ENCODE measurements around the gene SYT1. TPM values are rescaled to one million over a fixed set of nuclear protein-coding genes. Genes with fewer than 3 reads are reported as not detected.

Gene SYT1
- total RNA-seq, 1 donor from 2014 or later: 0.59 TPM

DNA sequence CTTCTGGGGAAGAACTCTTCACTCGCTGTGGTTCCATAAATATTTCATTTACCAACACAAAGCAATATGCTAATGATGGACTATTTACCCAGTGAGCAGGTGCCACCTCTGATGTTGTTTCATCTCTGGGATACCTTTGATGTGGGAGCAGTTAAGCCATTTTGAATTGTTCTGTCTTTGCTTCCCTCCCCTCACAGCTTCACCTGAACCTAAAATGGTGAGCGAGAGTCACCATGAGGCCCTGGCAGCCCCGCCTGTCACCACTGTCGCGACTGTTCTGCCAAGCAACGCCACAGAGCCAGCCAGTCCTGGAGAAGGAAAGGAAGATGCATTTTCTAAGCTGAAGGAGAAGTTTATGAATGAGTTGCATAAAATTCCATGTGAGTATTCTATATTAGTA lies 352.7 kb downstream of the SYT1 start:
- no peak overlapping the region for H3K27ac Mint-ChIP-seq (ENCODE audit: unreplicated experiment)
- DNase-seq (ENCODE audit: extremely low spot score, unreplicated experiment): no peak
- H3K36me3 Mint-ChIP-seq (ENCODE audit: unreplicated experiment): no peaks in the 10 kb centered on the region
- H3K4me1 Mint-ChIP-seq (ENCODE audit: unreplicated experiment): no peaks in the 10 kb centered on the region
- H3K4me3 Mint-ChIP-seq (ENCODE audit: unreplicated experiment): no peak overlapping the region
- TF ChIP-seq, protein P1, sequence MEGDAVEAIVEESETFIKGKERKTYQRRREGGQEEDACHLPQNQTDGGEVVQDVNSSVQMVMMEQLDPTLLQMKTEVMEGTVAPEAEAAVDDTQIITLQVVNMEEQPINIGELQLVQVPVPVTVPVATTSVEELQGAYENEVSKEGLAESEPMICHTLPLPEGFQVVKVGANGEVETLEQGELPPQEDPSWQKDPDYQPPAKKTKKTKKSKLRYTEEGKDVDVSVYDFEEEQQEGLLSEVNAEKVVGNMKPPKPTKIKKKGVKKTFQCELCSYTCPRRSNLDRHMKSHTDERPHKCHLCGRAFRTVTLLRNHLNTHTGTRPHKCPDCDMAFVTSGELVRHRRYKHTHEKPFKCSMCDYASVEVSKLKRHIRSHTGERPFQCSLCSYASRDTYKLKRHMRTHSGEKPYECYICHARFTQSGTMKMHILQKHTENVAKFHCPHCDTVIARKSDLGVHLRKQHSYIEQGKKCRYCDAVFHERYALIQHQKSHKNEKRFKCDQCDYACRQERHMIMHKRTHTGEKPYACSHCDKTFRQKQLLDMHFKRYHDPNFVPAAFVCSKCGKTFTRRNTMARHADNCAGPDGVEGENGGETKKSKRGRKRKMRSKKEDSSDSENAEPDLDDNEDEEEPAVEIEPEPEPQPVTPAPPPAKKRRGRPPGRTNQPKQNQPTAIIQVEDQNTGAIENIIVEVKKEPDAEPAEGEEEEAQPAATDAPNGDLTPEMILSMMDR (IDR thresholded peaks at IDR 0.05): no peak
- H3K27me3 Mint-ChIP-seq (ENCODE audit: unreplicated experiment): peaks cover 12% of the 10 kb centered on the region
- H3K9me3 Mint-ChIP-seq (ENCODE audit: unreplicated experiment): peaks cover 18% of the 10 kb centered on the region

DNA sequence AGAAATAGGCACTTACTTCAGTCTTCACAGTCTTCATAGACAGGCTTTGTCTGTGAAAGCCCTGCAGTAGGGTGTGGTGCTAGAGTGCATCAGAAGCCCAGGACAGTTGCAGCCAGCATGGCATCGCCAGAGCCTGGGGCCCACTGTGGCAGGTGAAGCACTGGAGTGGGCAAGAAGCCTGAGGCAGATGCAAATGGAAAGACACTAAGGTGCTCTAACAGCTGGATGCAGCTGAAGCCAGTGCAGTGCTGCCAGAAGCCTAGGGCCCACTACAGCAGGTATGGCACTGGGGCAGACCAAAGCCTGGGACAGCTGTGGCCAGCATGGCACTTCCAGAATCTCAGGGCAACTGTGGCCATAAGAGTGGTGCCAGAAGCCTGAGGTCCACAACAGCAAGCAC lies 358.6 kb downstream of the SYT1 start:
- TF ChIP-seq, protein P1 (IDR thresholded peaks at IDR 0.05): no peak
- Mint-ChIP-seq H3K27me3 (ENCODE audit: unreplicated experiment) (peaks cover 17% of the 10 kb centered on the region), H3K9me3 (ENCODE audit: unreplicated experiment) (peaks cover 24% of the 10 kb centered on the region), H3K36me3 (ENCODE audit: unreplicated experiment) (no peaks in the 10 kb centered on the region), H3K4me3 (ENCODE audit: unreplicated experiment) (no peak overlapping the region), H3K4me1 (ENCODE audit: unreplicated experiment) (no peaks in the 10 kb centered on the region), H3K27ac (ENCODE audit: unreplicated experiment) (no peak overlapping the region)
- DNase-seq (ENCODE audit: extremely low spot score, unreplicated experiment): no peak

DNA sequence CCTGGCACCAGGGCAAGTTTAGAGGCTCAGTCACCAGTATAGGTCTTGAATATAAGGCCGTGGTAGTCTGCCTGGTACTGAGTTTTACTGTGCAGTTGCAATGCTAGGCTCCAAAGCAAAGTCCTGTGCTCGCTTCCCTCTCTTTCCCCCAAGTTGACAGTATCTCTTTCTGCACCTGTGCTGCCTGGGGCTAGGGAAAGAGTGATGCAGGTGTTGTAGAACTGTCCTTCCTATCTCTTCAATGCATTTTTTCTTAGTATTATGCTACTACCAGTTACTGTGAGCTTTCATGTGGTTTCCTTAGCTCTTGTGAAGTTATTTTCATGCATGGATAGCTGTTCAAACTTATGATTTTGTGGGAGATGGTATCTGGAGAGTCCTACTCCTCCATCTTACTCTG lies 359.2 kb downstream of the SYT1 start:
- no peak overlapping the region for H3K4me3 Mint-ChIP-seq (ENCODE audit: unreplicated experiment)
- no peak overlapping the region for H3K27ac Mint-ChIP-seq (ENCODE audit: unreplicated experiment)
- TF ChIP-seq, protein P1 (IDR thresholded peaks at IDR 0.05): no peak
- DNase-seq (ENCODE audit: extremely low spot score, unreplicated experiment): no peak
- H3K36me3 Mint-ChIP-seq (ENCODE audit: unreplicated experiment): no peaks in the 10 kb centered on the region
- H3K4me1 Mint-ChIP-seq (ENCODE audit: unreplicated experiment): no peaks in the 10 kb centered on the region
- H3K27me3 Mint-ChIP-seq (ENCODE audit: unreplicated experiment): peaks cover 21% of the 10 kb centered on the region
- H3K9me3 Mint-ChIP-seq (ENCODE audit: unreplicated experiment): peaks cover 24% of the 10 kb centered on the region

DNA sequence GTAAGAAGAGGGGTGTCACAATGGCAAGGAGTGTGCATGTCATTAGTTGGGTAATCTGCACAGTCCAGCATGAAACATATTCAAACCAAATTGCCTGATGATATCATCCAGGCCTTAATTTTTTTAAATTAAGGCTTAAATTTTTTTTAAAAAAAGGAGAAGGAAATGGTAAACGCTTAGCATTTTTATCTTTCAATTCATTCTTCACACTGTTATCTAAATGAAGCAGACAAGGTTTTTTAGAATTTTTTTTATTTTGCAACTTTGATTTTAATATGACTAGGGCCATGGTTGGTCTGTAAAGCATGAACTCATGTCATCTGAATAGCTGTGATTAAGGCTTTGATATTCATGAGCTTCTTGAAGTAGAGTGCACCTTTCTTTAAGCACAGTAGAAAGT lies 362.5 kb downstream of the SYT1 start:
- Mint-ChIP-seq H3K36me3 (ENCODE audit: unreplicated experiment) (no peaks in the 10 kb centered on the region), H3K27me3 (ENCODE audit: unreplicated experiment) (peaks cover 15% of the 10 kb centered on the region), H3K4me1 (ENCODE audit: unreplicated experiment) (no peaks in the 10 kb centered on the region), H3K9me3 (ENCODE audit: unreplicated experiment) (peaks cover 6% of the 10 kb centered on the region), H3K27ac (ENCODE audit: unreplicated experiment) (no peak overlapping the region), H3K4me3 (ENCODE audit: unreplicated experiment) (no peak overlapping the region)
- no peak for DNase-seq (ENCODE audit: extremely low spot score, unreplicated experiment)
- TF ChIP-seq, protein P1 (IDR thresholded peaks at IDR 0.05): no peak

DNA sequence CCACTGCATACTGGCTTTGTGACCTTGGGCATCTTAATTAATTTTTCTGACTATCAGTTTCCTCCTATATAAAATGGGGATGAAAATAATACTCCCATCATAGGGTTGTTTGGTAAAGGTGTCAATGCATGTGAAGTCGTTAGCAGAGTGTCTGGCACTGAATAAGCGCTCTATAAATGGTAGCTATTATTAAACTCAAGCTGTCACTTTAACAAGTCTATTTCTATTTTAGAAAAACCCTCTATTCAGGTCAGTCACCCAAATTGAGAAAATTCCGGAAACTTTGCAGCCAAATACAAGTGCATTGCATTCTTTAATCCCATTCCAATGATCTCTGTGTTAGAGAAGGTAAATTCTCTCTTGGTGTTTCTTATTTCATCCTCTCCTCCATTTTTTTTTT lies 363.1 kb downstream of the SYT1 start:
- H3K9me3 Mint-ChIP-seq (ENCODE audit: unreplicated experiment): peaks cover 4% of the 10 kb centered on the region
- TF ChIP-seq, protein P1 (IDR thresholded peaks at IDR 0.05): no peak

More for the DNA sequence above, 363.1 kb downstream of the SYT1 start:
- Mint-ChIP-seq H3K27ac (ENCODE audit: unreplicated experiment) (no peak overlapping the region), H3K36me3 (ENCODE audit: unreplicated experiment) (no peaks in the 10 kb centered on the region), H3K4me3 (ENCODE audit: unreplicated experiment) (no peak overlapping the region), H3K4me1 (ENCODE audit: unreplicated experiment) (no peaks in the 10 kb centered on the region), H3K27me3 (ENCODE audit: unreplicated experiment) (peaks cover 15% of the 10 kb centered on the region)
- no peak for DNase-seq (ENCODE audit: extremely low spot score, unreplicated experiment)

All from osteocyte (in vitro differentiated cells).